GM21447 (cell line): Measurements from ENCODE around the gene SNAPC3.
"Not testable (repeated sequence)": the region's sequence is repeated elsewhere in the genome, so short reads cannot be mapped to it uniquely, and the experiment has no call there.

Experiments used
- ATAC-seq: cut with Tn5 transposase; IDR thresholded peaks from one replicate; pipeline ENCODE4 v1.9.1; 2021; ENCODE audit not compliant: unreplicated experiment

The SNAPC3 gene

GRCh38 chr9:15422372-15423230 lies at the start of gene SNAPC3:
Gene SNAPC3 (plus strand): TSS chr9:15422876. CDS start chr9:15422880, 4 bp downstream.
- peak; percentile 92 for ATAC-seq

GRCh38 chr9:15373881-15374280 lies 48.8 kb upstream of the SNAPC3 start:
- no peak for ATAC-seq

GRCh38 chr9:15374310-15374709 lies 48.4 kb upstream of the SNAPC3 start:
- ATAC-seq = no peak

- ATAC-seq = no peak
These were observed 47.9 kb upstream of the SNAPC3 start for GRCh38 chr9:15374825-15375224.

GRCh38 chr9:15377625-15378540 lies 44.8 kb upstream of the SNAPC3 start:
- no peak for ATAC-seq

- ATAC-seq = not testable (repeated sequence)
These were observed 43.4 kb upstream of the SNAPC3 start for GRCh38 chr9:15379317-15379716.

GRCh38 chr9:15379888-15380287 lies 42.8 kb upstream of the SNAPC3 start:
- ATAC-seq = not testable (repeated sequence)

GRCh38 chr9:15381491-15381890 lies 41.2 kb upstream of the SNAPC3 start:
- ATAC-seq = no peak

- no peak for ATAC-seq
These were observed 36.2 kb upstream of the SNAPC3 start for GRCh38 chr9:15386465-15386864.

GRCh38 chr9:15389173-15389572 lies 33.5 kb upstream of the SNAPC3 start:
- no peak for ATAC-seq

- no peak for ATAC-seq
These were observed 33.0 kb upstream of the SNAPC3 start for GRCh38 chr9:15389631-15390030.

GRCh38 chr9:15390201-15390600 lies 32.5 kb upstream of the SNAPC3 start:
- no peak for ATAC-seq

- ATAC-seq = no peak
These were observed 30.3 kb upstream of the SNAPC3 start for GRCh38 chr9:15392363-15392762.

GRCh38 chr9:15400281-15400941 lies 22.3 kb upstream of the SNAPC3 start:
- no peak for ATAC-seq

- ATAC-seq = no peak
These were observed 21.4 kb upstream of the SNAPC3 start for GRCh38 chr9:15401266-15401665.

GRCh38 chr9:15403155-15403554 lies 19.5 kb upstream of the SNAPC3 start:
- ATAC-seq = no peak

- no peak for ATAC-seq
These were observed 18.5 kb upstream of the SNAPC3 start for GRCh38 chr9:15404171-15404570.

GRCh38 chr9:15416880-15417279 lies 5.8 kb upstream of the SNAPC3 start:
- no peak for ATAC-seq

- no peak for ATAC-seq
These were observed 5.0 kb upstream of the SNAPC3 start for GRCh38 chr9:15417626-15418025.

GRCh38 chr9:15420796-15421195 lies 1.9 kb upstream of the SNAPC3 start:
- ATAC-seq = no peak

GRCh38 chr9:15421532-15421931 lies 1.1 kb upstream of the SNAPC3 start:
- no peak for ATAC-seq
